GM18520 (cell line): Measurements from ENCODE around the gene JAM2.
"Not testable (repeated sequence)": the region's sequence is repeated elsewhere in the genome, so short reads cannot be mapped to it uniquely, and the experiment has no call there.

ENCODE experiments used
- ATAC-seq: cut with Tn5 transposase; IDR thresholded peaks from one replicate; pipeline ENCODE4 v1.9.1; 2021; ENCODE audit not compliant: unreplicated experiment

The JAM2 gene

GRCh38 chr21:25714066-25714465, 75.0 kb downstream of the JAM2 start:
- ATAC-seq, result not testable (repeated sequence)

GRCh38 chr21:25717491-25718147, 78.6 kb downstream of the JAM2 start:
- no peak for ATAC-seq

- no peak for ATAC-seq
Measured at GRCh38 chr21:25721987-25722386, 82.9 kb downstream of the JAM2 start.

- no peak for ATAC-seq
Measured at GRCh38 chr21:25722631-25723030, 83.6 kb downstream of the JAM2 start.

GRCh38 chr21:25732091-25732760, 93.2 kb downstream of the JAM2 start:
- no peak for ATAC-seq

GRCh38 chr21:25733859-25734653, 95.0 kb downstream of the JAM2 start:
- ATAC-seq, result peak; percentile 1

- no peak for ATAC-seq
Measured at GRCh38 chr21:25734654-25734903, 95.5 kb downstream of the JAM2 start.

GRCh38 chr21:25734904-25735645, 96.0 kb downstream of the JAM2 start, which contains the start of the genes ATP5PF and GABPA:
ATP5PF (minus strand) TSS chr21:25734904; CDS start chr21:25729794, 5,110 bp downstream.
GABPA (plus strand) TSS chr21:25734972; CDS start chr21:25741599, 6,627 bp downstream.
- peak; percentile 85 for ATAC-seq

- no peak for ATAC-seq
Measured at GRCh38 chr21:25735646-25736597, 96.9 kb downstream of the JAM2 start.

- ATAC-seq, result no peak
Measured at GRCh38 chr21:25737421-25737820, 98.4 kb downstream of the JAM2 start.

GRCh38 chr21:25742900-25743299, 103.8 kb downstream of the JAM2 start:
- ATAC-seq, result no peak

- ATAC-seq, result no peak
Measured at GRCh38 chr21:25744854-25745253, 105.8 kb downstream of the JAM2 start.

- no peak for ATAC-seq
Measured at GRCh38 chr21:25750085-25750484, 111.0 kb downstream of the JAM2 start.

GRCh38 chr21:25752416-25752815, 113.4 kb downstream of the JAM2 start:
- ATAC-seq, result no peak

- no peak for ATAC-seq
Measured at GRCh38 chr21:25756190-25756932, 117.3 kb downstream of the JAM2 start.

- no peak for ATAC-seq
Measured at GRCh38 chr21:25757531-25757930, 118.5 kb downstream of the JAM2 start.

GRCh38 chr21:25759573-25759972, 120.5 kb downstream of the JAM2 start:
- ATAC-seq, result no peak

- no peak for ATAC-seq
Measured at GRCh38 chr21:25760061-25760460, 121.0 kb downstream of the JAM2 start.

- no peak for ATAC-seq
Measured at GRCh38 chr21:25760677-25761076, 121.6 kb downstream of the JAM2 start.
